Measurements from ENCODE around the gene NTN1.

Gene NTN1

GRCh38 chr17:9287306-9287705 lies 266.0 kb downstream of the NTN1 start:
- no peak for DNase-seq

DNA sequence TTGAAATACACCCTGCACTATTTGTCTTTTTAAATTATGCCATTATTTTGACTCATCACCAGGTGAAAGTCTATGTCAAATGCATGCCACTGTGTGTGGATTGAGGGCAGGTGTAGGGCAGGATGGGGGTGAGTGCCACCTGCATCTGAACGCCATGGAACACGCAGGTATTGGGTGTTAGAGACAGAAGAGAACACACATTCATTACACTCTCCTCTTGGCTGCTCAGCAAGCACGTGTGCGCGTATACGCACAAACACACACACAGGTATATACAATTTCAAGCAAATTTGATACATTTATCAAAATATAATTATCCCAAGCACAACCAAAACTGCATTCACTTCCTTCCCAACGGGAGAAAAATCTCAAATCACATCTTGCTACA lies 268.9 kb downstream of the NTN1 start:
- DNase-seq, result no peak

- no peak for DNase-seq
These were observed 270.7 kb downstream of the NTN1 start for GRCh38 chr17:9291912-9292560.

- DNase-seq, result no peak
These were observed 271.2 kb downstream of the NTN1 start for GRCh38 chr17:9292561-9292941.

Measured in NCI-H446 (cell line).